Measurements from ENCODE around the gene MRPS5.

DNA sequence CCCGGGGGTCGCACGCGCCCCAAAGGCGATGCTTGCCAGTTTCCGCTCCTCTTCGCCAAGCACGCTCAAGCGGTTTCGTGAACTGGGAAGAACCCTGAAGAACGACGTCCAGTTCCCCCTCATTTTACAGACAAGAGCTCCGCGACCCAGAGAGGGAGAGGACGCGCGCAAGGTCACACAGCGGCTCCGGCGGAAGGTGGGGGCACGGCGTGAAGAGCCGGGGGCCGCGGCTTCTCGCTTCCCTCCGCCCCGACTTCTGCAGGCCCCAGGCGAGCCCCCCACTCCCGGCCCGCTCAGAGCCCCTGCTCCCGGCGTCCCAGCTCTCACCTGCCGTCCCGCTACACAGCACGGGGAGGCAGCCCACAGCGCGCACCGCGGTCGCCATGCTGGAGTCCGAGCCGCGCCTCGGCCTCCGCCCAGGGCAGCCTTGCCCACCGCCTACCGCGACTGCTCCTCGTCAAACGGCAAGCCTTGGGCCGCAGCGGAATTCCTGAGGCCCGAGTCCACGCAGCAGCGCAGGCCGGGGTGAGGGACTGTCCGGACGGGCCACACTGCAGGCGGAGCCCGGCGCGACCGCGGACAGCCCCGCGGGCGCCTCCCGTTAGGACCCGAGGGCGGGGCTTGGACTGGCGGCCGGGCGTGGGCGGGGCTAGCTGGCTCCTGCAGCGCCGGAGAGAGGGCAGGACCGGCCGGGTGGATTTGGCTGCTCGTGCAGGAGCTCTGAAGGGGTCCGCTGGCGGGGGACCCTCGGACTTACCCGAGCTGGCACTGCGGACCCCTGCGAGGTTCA is at the start of gene MRPS5:
- TF ChIP-seq, protein P1, sequence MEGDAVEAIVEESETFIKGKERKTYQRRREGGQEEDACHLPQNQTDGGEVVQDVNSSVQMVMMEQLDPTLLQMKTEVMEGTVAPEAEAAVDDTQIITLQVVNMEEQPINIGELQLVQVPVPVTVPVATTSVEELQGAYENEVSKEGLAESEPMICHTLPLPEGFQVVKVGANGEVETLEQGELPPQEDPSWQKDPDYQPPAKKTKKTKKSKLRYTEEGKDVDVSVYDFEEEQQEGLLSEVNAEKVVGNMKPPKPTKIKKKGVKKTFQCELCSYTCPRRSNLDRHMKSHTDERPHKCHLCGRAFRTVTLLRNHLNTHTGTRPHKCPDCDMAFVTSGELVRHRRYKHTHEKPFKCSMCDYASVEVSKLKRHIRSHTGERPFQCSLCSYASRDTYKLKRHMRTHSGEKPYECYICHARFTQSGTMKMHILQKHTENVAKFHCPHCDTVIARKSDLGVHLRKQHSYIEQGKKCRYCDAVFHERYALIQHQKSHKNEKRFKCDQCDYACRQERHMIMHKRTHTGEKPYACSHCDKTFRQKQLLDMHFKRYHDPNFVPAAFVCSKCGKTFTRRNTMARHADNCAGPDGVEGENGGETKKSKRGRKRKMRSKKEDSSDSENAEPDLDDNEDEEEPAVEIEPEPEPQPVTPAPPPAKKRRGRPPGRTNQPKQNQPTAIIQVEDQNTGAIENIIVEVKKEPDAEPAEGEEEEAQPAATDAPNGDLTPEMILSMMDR (IDR thresholded peaks at IDR 0.05 in 4 of 5, conservative IDR thresholded peaks at IDR 0.05 in 1 of 5) = peak in 2 of 5 experiments; percentile 17 to 20
- TF ChIP-seq POLR2A (IDR thresholded peaks at IDR 0.05) = peak; percentile 64 to 77

Measured in gastrocnemius medialis (tissue), 4 donors.